Sigmoid colon (tissue), 4 donors: Measurements from ENCODE around the gene AP1S3.

Source experiments
- CTCF ChIP-seq, 4 experiments: fragments of 450-650 bp in 3 of 4; fragments of 200-600 bp in 1 of 4; IDR thresholded peaks; one replicate each; pipeline ENCODE4 v1.5.1; 2016 to 2019; ENCODE audit warnings: antibody characterized with exemption in 4 of 4, mild to moderate bottlenecking in 3 of 4, moderate library complexity in 2 of 4
- EP300 ChIP-seq, 4 donors: sonication (generic); formaldehyde crosslinking; IDR thresholded peaks; one replicate each; pipeline ENCODE4 v1.6.1; 2017; ENCODE audit warnings: antibody characterized with exemption in 4 of 4

- TF ChIP-seq EP300 (IDR thresholded peaks at IDR 0.05) (no peak), CTCF (IDR thresholded peaks at IDR 0.05) (no peak)
These were observed 51.1 kb downstream of the AP1S3 start for GRCh38 chr2:223786236-223786635.
